SH-SY5Y (cell line): ENCODE data around the gene SLC44A1.

ENCODE experiments used
- GATA2 ChIP-seq: IDR thresholded peaks from 2 replicates; pipeline ENCODE4 v1.6.1; 2011; ENCODE audit warnings: mild to moderate bottlenecking, low read depth, low read length
- GATA3 ChIP-seq: IDR thresholded peaks from 2 replicates; pipeline ENCODE4 v1.6.1; 2011; ENCODE audit warnings: low read depth, mild to moderate bottlenecking, low read length, moderate library complexity

DNA sequence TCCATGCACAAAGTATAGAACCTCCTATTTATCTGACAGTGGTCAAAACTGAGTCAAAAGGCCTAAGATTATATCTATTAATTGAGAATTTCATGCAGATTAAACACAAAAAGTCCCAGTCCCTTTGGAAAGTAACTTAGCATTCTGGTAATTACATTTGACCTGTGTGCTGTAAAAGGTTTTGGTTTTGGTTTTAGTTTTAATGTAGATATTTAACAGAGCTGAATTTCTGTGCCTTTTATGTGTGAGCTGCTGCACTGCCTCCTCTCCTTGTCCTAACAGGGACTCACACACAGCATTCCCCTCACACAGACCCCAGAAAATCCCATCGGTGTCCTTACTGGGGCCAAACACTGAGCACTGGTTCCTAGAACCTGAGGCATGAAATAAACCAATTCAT, 172.4 kb downstream of the SLC44A1 start:
- TF ChIP-seq GATA2: no peak
- TF ChIP-seq GATA3: no peak
